H9 (cell line): ENCODE measurements around the gene ENDOU. TPM values are rescaled to one million over a fixed set of nuclear protein-coding genes. Genes with fewer than 3 reads are reported as not detected.

Experiments
- DNase-seq: peaks from one replicate; pipeline ENCODE4 v3.0.0-alpha.2; 2017
- H2AFZ ChIP-seq: one replicate; pipeline ENCODE4 v1.6.1; 2013; ENCODE audit warnings: mild to moderate bottlenecking, low read length, control low read depth, moderate library complexity
- H2AK5ac ChIP-seq: 2 replicates; pipeline ENCODE4 v1.6.1; 2013; ENCODE audit warnings: low read length, control low read depth, mixed read lengths; ENCODE audit not compliant: insufficient read length
- H2BK120ac ChIP-seq: one replicate; pipeline ENCODE4 v1.6.1; 2013; ENCODE audit warnings: low read depth, mild to moderate bottlenecking, low read length, control low read depth, inconsistent platforms; ENCODE audit not compliant: poor library complexity, severe bottlenecking
- H2BK12ac ChIP-seq: 2 replicates; pipeline ENCODE4 v1.6.1; 2013; ENCODE audit warnings: low read length, control low read depth, mixed read lengths, low read depth; ENCODE audit not compliant: insufficient read length
- H2BK15ac ChIP-seq: 2 replicates; pipeline ENCODE4 v1.6.1; 2013; ENCODE audit warnings: low read depth, low read length, control low read depth
- H2BK20ac ChIP-seq: one replicate; pipeline ENCODE4 v1.6.1; 2013; ENCODE audit warnings: low read depth, mild to moderate bottlenecking, low read length, control low read depth, inconsistent platforms; ENCODE audit not compliant: poor library complexity, severe bottlenecking
- H2BK5ac ChIP-seq: 2 replicates; pipeline ENCODE4 v1.6.1; 2013; ENCODE audit warnings: low read length, control low read depth, mixed read lengths; ENCODE audit not compliant: insufficient read length
- H3K14ac ChIP-seq: 2 replicates; pipeline ENCODE4 v1.6.1; 2013; ENCODE audit warnings: low read length, control low read depth; ENCODE audit not compliant: insufficient read depth
- H3K18ac ChIP-seq: 2 replicates; pipeline ENCODE4 v1.6.1; 2013; ENCODE audit warnings: low read depth, mild to moderate bottlenecking, mixed read lengths, low read length, control low read depth; ENCODE audit not compliant: insufficient read length
- H3K23ac ChIP-seq: 2 replicates; pipeline ENCODE4 v1.6.1; 2013; ENCODE audit warnings: low read length, control low read depth, mixed read lengths, low read depth; ENCODE audit not compliant: insufficient read length
- H3K23me2 ChIP-seq: 2 replicates; pipeline ENCODE4 v1.6.1; 2013; ENCODE audit warnings: low read depth, mild to moderate bottlenecking, mixed read lengths, low read length, control low read depth; ENCODE audit not compliant: insufficient read length, poor library complexity, severe bottlenecking
- H3K27ac ChIP-seq: 2 replicates; pipeline ENCODE4 v1.5.1; 2013; ENCODE audit warnings: low read length, control low read depth, mixed read lengths, low read depth; ENCODE audit not compliant: insufficient read length
- H3K27me3 ChIP-seq: 2 replicates; pipeline ENCODE4 v1.6.1; 2013; ENCODE audit warnings: low read length, control low read depth, inconsistent platforms; ENCODE audit not compliant: insufficient read depth
- H3K4ac ChIP-seq: 2 replicates; pipeline ENCODE4 v1.6.1; 2013; ENCODE audit warnings: low read depth, mild to moderate bottlenecking, control low read depth, inconsistent platforms, low read length, moderate library complexity
- H3K4me1 ChIP-seq: 2 replicates; pipeline ENCODE4 v1.6.1; 2013; ENCODE audit warnings: low read length, control low read depth, inconsistent platforms; ENCODE audit not compliant: insufficient read depth
- H3K4me2 ChIP-seq: 2 replicates; pipeline ENCODE4 v1.6.1; 2013; ENCODE audit warnings: low read length, control low read depth, mixed read lengths; ENCODE audit not compliant: insufficient read length, insufficient read depth
- H3K56ac ChIP-seq: 2 replicates; pipeline ENCODE4 v1.6.1; 2013; ENCODE audit warnings: low read depth, mild to moderate bottlenecking, mixed read lengths, low read length, control low read depth; ENCODE audit not compliant: insufficient read length
- H3K79me1 ChIP-seq: 2 replicates; pipeline ENCODE4 v1.6.1; 2013; ENCODE audit warnings: low read depth, mild to moderate bottlenecking, moderate library complexity, low read length, control low read depth, inconsistent platforms; ENCODE audit not compliant: insufficient read depth, poor library complexity, severe bottlenecking
- H3K79me2 ChIP-seq: 2 replicates; pipeline ENCODE4 v1.6.1; 2013; ENCODE audit warnings: low read length, control low read depth, inconsistent platforms; ENCODE audit not compliant: insufficient read depth
- H3K9ac ChIP-seq: 2 replicates; pipeline ENCODE4 v1.6.1; 2013; ENCODE audit warnings: low read length, control low read depth, mixed read lengths; ENCODE audit not compliant: insufficient read length; ENCODE audit errors: extremely low read depth
- H3K9me3 ChIP-seq: one replicate; pipeline ENCODE4 v1.6.1; 2013; ENCODE audit warnings: low read depth, low read length, inconsistent platforms; ENCODE audit not compliant: control insufficient read depth
- H3T11ph ChIP-seq: one replicate; pipeline ENCODE4 v1.6.1; 2013; ENCODE audit warnings: mild to moderate bottlenecking, low read length, control low read depth, inconsistent platforms
- H4K20me1 ChIP-seq: one replicate; pipeline ENCODE4 v1.6.1; 2013; ENCODE audit not compliant: control insufficient read depth, insufficient read length, insufficient read depth
- H4K5ac ChIP-seq: 2 replicates; pipeline ENCODE4 v1.6.1; 2013; ENCODE audit warnings: low read depth, mild to moderate bottlenecking, mixed read lengths, low read length, control low read depth; ENCODE audit not compliant: insufficient read length
- H4K8ac ChIP-seq: replicated peaks from 2 replicates; pipeline ENCODE4 v1.6.1; 2013; ENCODE audit warnings: low read length, control low read depth, mixed read lengths, low read depth; ENCODE audit not compliant: insufficient read length
- H4K91ac ChIP-seq: 2 replicates; pipeline ENCODE4 v1.6.1; 2013; ENCODE audit warnings: low read depth, mild to moderate bottlenecking, moderate library complexity, mixed read lengths, low read length, control low read depth; ENCODE audit not compliant: insufficient read length
- H3K27ac Mint-ChIP-seq, 3 experiments: 2 replicates in 2 of 3; 3 replicates in 1 of 3; pipeline ENCODE4 v1.8.0; 2020 to 2021; ENCODE audit warnings: mixed read lengths in 3 of 3, mild to moderate bottlenecking in 1 of 3, moderate library complexity in 1 of 3
- H3K27me3 Mint-ChIP-seq: 2 replicates; pipeline ENCODE4 v1.8.0; 2021; ENCODE audit warnings: low read depth, mild to moderate bottlenecking, moderate library complexity, mixed read lengths
- H3K36me3 Mint-ChIP-seq, 3 experiments: 2 replicates in 2 of 3; 3 replicates in 1 of 3; pipeline ENCODE4 v1.8.0; 2020 to 2021; ENCODE audit warnings: low read depth in 3 of 3, mixed read lengths in 3 of 3; ENCODE audit not compliant: insufficient read depth in 1 of 3
- H3K4me1 Mint-ChIP-seq, 2 experiments: 2 replicates each; pipeline ENCODE4 v1.8.0; 2020; ENCODE audit warnings: mixed read lengths in 2 of 2
- H3K4me3 Mint-ChIP-seq, 2 experiments: 2 replicates in 1 of 2; 3 replicates in 1 of 2; pipeline ENCODE4 v1.8.0; 2020 to 2021; ENCODE audit warnings: mild to moderate bottlenecking in 2 of 2, mixed read lengths in 2 of 2, moderate library complexity in 1 of 2
- H3K9me3 Mint-ChIP-seq, 2 experiments: 2 replicates in 1 of 2; 3 replicates in 1 of 2; pipeline ENCODE4 v1.8.0; 2020; ENCODE audit warnings: mild to moderate bottlenecking in 2 of 2, mixed read lengths in 2 of 2, moderate library complexity in 1 of 2
- CTCF ChIP-seq: fragments of 200-600 bp; sonication (generic); conservative IDR thresholded peaks from 3 replicates; pipeline ENCODE4 v1.8.0; 2021; ENCODE audit warnings: antibody characterized with exemption, mild to moderate bottlenecking
- WGBS: extraction: QIAGEN DNeasy Blood & Tissue Kit; methylation state at CpG from one replicate; pipeline ENCODE4 v1.1.7; 2013; ENCODE audit warnings: missing lambda C conversion rate, low lambda C conversion rate, mixed read lengths; ENCODE audit not compliant: insufficient read length; ENCODE audit errors: extremely low coverage; 5-methylcytosine and 5-hydroxymethylcytosine counted together
- total RNA-seq: library from RNA; stranded (reverse); gene quantifications from 2 replicates; pipeline ENCODE4 v1.2.1, GENCODE V29; 2021

The ENDOU gene
- total RNA-seq, 1 experiment from 2014 or later: not detected

- Histone ChIP-seq H3K27ac (no peak overlapping the region), H4K91ac (no peak overlapping the region), H3K14ac (no peak overlapping the region), H4K5ac (no peak overlapping the region), H3K9ac (no peak overlapping the region), H2BK5ac (no peak overlapping the region), H3K23me2 (no peaks in the 10 kb centered on the region), H3K23ac (no peak overlapping the region), H3T11ph (no peak overlapping the region), H3K79me2 (no peaks in the 10 kb centered on the region), H3K79me1 (no peaks in the 10 kb centered on the region), H2BK20ac (no peak overlapping the region), H3K4ac (no peak overlapping the region), H3K18ac (no peak overlapping the region), H2BK15ac (no peak overlapping the region), H2BK120ac (no peak overlapping the region), H3K9me3 (no peaks in the 10 kb centered on the region), H4K8ac (no peak overlapping the region), H2AFZ (no peak overlapping the region), H3K4me1 (peaks cover 4% of the 10 kb centered on the region; the same call in 1 of the 2 replicates), H3K4me2 (no peak overlapping the region), H4K20me1 (no peaks in the 10 kb centered on the region), H2BK12ac (no peak overlapping the region), H3K27me3 (no peaks in the 10 kb centered on the region), H2AK5ac (no peak overlapping the region), H3K56ac (no peak overlapping the region)
- H3K27ac Mint-ChIP-seq: peak overlapping the region in 1 of 3 experiments; percentile 28; a peak in 2 of 7 replicates
- TF ChIP-seq CTCF: no peak
- H3K4me1 Mint-ChIP-seq: peaks cover 26 to 37% of the 10 kb centered on the region in 2 experiments
- H3K27me3 Mint-ChIP-seq: peaks cover 7% of the 10 kb centered on the region
- no CpG with 5 or more reads among the region's 8 CpGs for WGBS
- no peaks in the 10 kb centered on the region for H3K9me3 Mint-ChIP-seq
- no peak for DNase-seq
- H3K4me3 Mint-ChIP-seq: no peak overlapping the region; a peak in 1 of 5 replicates
- peaks cover 0 to 8% (median 2%) of the 10 kb centered on the region in 3 experiments; a peak in 4 of 7 replicates for H3K36me3 Mint-ChIP-seq
Observed at GRCh38 chr12:47744778-47745436, 19.6 kb upstream of the ENDOU start.
